RKO (cell line): ENCODE measurements around the gene ATRIP.

Experiments
- DNase-seq: peaks from one replicate; pipeline ENCODE4 v3.0.0-alpha.2; 2016; ENCODE audit warnings: low spot score

Gene ATRIP

GRCh38 chr3:48410205-48411040 is 36.1 kb upstream of the ATRIP start:
- DNase-seq: no peak

DNA sequence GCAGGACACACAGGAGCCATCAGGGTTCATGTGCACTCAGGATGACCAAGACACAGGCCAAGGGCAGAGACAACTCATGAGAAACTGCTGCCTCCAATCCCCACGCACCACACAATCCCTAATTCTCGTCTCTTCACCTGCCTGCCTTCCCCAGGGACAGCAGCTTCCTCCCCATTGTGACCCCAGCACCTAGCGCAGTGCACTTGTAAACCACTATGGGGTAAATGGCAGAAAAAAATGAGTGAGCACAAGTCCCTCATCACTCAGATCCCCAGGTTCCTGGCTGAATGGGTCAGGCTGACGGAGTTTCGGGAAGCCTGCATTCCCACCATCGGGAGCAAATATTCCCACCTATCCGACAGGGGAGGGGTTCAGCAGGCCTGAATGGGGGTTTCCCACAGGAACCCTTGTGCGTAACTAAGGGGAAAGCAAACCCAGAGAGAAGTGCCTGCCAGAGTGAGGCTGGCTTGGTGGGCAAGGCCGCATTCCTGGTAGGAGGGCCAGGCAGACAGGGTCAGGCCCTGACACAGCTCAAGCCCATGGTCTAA is 35.4 kb upstream of the ATRIP start:
- DNase-seq: no peak

GRCh38 chr3:48411606-48412374 is 34.7 kb upstream of the ATRIP start:
- no peak for DNase-seq

DNA sequence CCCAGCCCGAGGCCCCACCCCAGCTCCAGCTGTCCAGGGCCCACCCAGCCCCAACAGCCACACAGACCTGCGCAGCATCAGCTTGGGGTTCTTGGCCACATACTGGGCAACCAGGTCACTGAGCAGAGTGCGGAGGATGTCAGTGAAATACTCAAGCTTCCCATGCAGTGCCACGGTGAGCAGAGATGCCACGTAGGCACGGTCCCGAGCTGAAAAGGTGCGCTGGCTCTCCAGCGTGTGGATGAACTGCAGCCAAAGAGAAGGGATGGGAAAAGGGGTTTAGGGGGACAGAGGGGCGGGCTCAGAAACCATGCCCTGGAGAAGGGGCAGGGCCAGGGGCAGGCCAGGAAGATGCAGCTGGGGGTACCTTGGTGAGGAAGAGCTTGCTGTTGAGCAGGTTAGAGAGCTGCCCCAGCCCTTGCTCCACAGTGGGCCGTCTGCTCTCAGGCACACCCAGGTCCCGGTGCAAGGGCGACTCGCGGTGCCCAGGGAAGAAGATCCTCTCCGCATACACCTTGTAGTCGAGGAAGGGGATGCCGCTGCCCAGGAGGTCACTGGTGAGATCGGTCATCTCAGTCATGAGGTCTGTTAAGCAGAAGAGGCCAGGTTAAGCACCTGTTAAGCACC is 34.0 kb upstream of the ATRIP start:
- no peak for DNase-seq

GRCh38 chr3:48413086-48413485 is 33.5 kb upstream of the ATRIP start:
- DNase-seq: no peak

DNA sequence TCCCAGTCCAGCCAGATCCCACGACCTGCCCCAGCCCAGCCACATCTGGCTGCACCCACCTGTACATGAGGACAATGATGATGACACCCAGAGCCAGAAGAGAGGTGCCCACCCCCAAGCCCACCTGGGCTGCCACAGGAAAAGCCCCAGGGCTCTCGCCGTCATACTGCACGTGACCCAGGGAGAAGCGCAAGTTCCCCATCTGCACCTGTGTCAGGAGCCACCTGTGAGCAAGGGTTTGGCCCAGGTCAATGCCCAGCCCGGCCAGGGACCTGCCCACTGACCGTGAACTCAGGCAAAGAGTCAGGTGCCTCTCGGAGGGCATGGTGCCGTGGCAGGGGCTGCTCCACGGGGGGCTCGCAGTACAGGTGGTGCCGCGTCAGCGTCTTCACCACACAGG is 32.9 kb upstream of the ATRIP start:
- DNase-seq: no peak

DNA sequence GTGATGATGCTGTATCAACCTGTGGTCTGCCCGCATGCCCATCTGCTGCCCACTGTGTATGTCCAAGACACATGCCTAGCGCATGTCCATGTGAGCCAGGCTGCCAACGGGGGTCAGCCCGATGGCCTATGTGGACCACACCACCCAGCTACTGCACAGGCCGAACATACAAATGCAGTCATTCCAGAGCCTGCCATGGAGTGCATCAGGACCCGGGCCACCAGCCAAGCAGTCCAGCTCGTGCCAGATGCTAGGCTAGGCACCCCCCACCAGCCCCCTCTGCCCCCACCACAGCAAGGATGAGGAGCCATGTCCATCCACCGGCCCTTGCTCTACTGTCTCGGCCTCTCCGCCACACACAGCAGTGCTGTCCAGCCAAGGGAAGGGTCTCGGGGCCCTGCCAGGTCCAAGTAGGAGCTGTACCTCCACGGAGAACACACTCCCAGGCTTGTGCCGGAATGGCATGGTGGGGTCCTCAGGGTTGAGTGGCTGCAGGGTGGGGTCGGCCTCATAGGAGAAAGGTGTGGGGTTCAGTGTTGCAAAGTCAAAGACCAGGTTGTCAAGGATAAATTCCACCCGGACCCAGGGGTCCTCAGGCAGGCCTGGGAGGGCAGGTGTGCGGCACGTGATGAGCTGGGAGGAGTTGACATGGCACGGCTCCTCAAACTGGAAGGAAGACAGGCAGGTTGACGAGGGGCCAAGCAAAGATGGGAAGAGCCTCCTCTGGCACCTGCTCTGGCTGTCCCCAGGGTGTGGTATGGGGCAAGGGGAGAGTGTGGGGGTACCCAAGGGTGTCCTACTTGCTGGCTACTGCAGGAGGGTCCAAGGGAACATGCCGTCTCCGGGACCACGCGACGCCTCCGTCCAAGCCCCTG is 31.9 kb upstream of the ATRIP start:
- no peak for DNase-seq

GRCh38 chr3:48415251-48415953 is 31.1 kb upstream of the ATRIP start:
- DNase-seq: no peak

DNA sequence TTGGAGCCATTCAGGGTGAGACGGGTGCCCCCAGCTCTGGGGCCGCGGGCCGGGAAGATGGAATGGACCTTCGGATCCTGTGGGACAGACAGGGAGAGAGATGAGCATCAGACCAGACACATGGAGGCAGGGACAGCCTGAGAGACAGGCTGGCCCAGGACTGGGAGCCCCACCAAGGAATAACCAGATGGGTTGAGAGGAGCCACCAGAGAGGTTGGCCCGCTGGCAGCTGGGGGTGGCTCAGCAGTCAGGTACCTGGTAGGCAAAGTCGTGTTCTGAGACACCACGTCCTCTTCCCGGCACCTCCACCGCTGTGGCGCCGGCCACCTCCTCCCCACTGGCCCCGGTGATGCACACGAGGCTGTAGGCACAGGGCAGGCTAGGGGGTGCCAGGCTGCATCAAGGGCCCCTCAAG is 30.4 kb upstream of the ATRIP start:
- no peak for DNase-seq

DNA sequence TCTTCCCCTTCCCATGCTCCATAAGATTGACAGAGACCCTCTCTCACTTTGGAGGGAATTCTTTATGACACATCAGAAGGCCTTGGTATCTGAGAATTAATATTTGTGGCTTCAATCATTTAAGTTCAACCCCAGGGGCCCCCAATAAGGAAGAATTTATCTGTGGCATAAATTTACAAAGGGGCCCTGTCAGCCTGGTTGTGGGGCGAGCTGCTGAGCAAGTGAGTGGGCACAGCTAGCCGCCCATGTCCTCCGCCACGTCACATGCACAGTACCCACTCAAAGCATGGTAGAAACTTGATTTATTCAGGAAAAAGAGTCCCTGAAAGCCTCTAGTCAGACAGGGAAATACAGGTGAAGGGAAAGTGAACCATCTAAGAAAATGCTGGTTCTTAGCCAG is 30.0 kb upstream of the ATRIP start:
- DNase-seq: no peak

GRCh38 chr3:48417529-48418108 is 28.9 kb upstream of the ATRIP start:
- DNase-seq: no peak

GRCh38 chr3:48418140-48418539 is 28.4 kb upstream of the ATRIP start:
- DNase-seq: no peak

GRCh38 chr3:48418651-48419050 is 27.9 kb upstream of the ATRIP start:
- no peak for DNase-seq

DNA sequence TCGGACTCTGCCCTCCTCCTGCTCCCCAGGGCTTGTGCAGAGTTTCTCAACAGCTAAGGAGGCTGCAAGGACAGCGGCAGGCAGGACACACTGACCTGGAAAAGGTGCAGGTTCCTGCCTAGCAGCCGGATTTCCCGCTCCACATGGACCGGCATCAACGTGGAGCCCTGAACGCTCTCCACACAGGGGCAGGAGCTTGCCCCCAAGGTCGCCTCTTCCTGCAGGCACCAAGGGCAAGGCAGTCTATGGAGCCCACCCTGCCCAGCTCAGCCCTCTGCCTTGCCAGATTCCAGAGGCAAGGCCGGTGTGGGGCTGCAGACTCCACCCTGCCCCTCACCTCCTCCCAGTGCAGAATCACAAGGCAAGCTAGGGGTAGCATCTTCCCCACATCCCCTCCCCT is 27.4 kb upstream of the ATRIP start:
- DNase-seq: no peak

GRCh38 chr3:48419597-48419996 is 26.9 kb upstream of the ATRIP start:
- no peak for DNase-seq

GRCh38 chr3:48420561-48420960 is 26.0 kb upstream of the ATRIP start:
- no peak for DNase-seq

DNA sequence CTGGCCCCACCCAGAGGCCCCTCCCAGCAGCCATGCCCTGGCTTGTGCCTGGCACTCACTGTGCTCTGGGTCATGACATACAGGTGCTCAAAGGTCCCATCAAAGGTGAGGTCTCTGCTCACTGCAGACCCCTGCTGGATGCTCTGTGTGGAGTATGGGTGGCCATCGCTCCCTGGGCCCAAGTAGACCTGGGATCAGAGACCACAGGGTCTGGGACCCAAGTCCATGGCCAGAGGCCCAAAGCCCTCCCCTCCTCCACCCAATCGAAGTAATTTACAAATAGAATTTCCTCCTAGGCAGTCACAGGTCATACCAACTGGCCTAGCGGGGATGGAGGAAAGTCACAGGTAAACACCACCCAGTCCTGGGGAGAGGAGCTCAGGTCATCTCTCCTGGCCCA is 24.3 kb upstream of the ATRIP start:
- DNase-seq: no peak

DNA sequence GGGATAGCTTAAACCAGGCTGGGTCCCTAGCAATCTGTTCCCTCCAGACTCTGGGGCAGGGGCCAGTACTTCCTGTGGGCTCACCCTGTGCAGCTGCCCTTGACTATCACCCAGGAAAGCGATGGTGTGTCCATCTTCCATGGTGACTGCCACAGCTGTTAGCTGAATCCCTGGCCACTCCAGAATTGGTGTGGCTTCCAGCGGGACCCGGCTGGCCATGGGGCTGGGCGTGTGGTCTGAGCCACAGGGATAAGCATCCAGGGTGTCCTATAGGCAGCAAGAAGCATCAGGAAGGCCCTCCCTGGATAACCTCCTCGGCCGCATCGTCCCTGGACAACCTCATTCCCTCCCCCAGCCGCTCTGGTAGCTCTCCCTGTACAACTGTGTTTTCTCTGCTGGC is 23.9 kb upstream of the ATRIP start:
- DNase-seq: no peak

- no peak for DNase-seq
Measured at GRCh38 chr3:48423241-48423882, 23.2 kb upstream of the ATRIP start.
